GM21360 (cell line): Measurements from ENCODE around the gene LRTM2.

Experiments used
- ATAC-seq: cut with Tn5 transposase; IDR thresholded peaks from one replicate; pipeline ENCODE4 v1.9.1; 2021; ENCODE audit warnings: mild to moderate bottlenecking, moderate library complexity; ENCODE audit not compliant: unreplicated experiment

Gene LRTM2

GRCh38 chr12:1827826-1828805 is 7.8 kb downstream of the LRTM2 start:
- no peak for ATAC-seq

- no peak for ATAC-seq
These were observed 8.5 kb downstream of the LRTM2 start for GRCh38 chr12:1828856-1829255.

GRCh38 chr12:1829306-1829900 is 9.0 kb downstream of the LRTM2 start:
- no peak for ATAC-seq

GRCh38 chr12:1830401-1830845 is 10.1 kb downstream of the LRTM2 start:
- no peak for ATAC-seq

- ATAC-seq, result no peak
These were observed 10.9 kb downstream of the LRTM2 start for GRCh38 chr12:1830981-1831963.

- no peak for ATAC-seq
These were observed 12.6 kb downstream of the LRTM2 start for GRCh38 chr12:1832801-1833595.

- ATAC-seq, result no peak
These were observed 13.2 kb downstream of the LRTM2 start for GRCh38 chr12:1833596-1834028.

GRCh38 chr12:1834186-1834925 is 14.0 kb downstream of the LRTM2 start:
- no peak for ATAC-seq

GRCh38 chr12:1835211-1836131 is 15.1 kb downstream of the LRTM2 start:
- ATAC-seq, result no peak

GRCh38 chr12:1836241-1836803 is 16.0 kb downstream of the LRTM2 start:
- no peak for ATAC-seq

- no peak for ATAC-seq
These were observed 16.6 kb downstream of the LRTM2 start for GRCh38 chr12:1836854-1837421.

GRCh38 chr12:1837541-1838204 is 17.3 kb downstream of the LRTM2 start:
- no peak for ATAC-seq

- ATAC-seq, result no peak
These were observed 18.0 kb downstream of the LRTM2 start for GRCh38 chr12:1838205-1838993.

- ATAC-seq, result no peak
These were observed 18.6 kb downstream of the LRTM2 start for GRCh38 chr12:1838994-1839365.

GRCh38 chr12:1839464-1839863 is 19.1 kb downstream of the LRTM2 start:
- ATAC-seq, result no peak
